Heart right ventricle (tissue), 16 donors: ENCODE data around the gene PPM1L. TPM values are rescaled to one million over a fixed set of nuclear protein-coding genes. Genes with fewer than 3 reads are reported as not detected.

Experiments
- ATAC-seq, 8 donors: fragments of 200-7000 bp; cut with Tn5 transposase; one replicate each; pipeline ENCODE4 v1.9.1; 2020; ENCODE audit warnings: mild to moderate bottlenecking in 8 of 8, moderate library complexity in 8 of 8, moderate number of reproducible peaks in 1 of 8
- DNase-seq, 2 donors: peaks; one replicate each; pipeline ENCODE4 v3.0.0-alpha.2; 2020
- H3K27ac ChIP-seq, 10 donors: fragments of 200-600 bp; sonication (generic) in 2 of 10; one replicate each; pipeline versions ENCODE4 v1.5.0 to v1.8.0; 2020 to 2022; ENCODE audit warnings: mild to moderate bottlenecking in 3 of 10
- H3K27me3 ChIP-seq, 7 donors: fragments of 200-600 bp; one replicate each; pipeline ENCODE4 v1.8.0; 2021 to 2022; ENCODE audit warnings: mild to moderate bottlenecking in 2 of 7
- H3K36me3 ChIP-seq, 9 donors: fragments of 200-600 bp; sonication (generic) in 1 of 9; one replicate each; pipeline versions ENCODE4 v1.5.0 to v1.8.0; 2020 to 2022; ENCODE audit warnings: mild to moderate bottlenecking in 2 of 9
- H3K4me1 ChIP-seq, 9 donors: fragments of 200-600 bp; sonication (generic) in 1 of 9; one replicate each; pipeline versions ENCODE4 v1.5.0 to v1.8.0; 2020 to 2022; ENCODE audit warnings: mild to moderate bottlenecking in 4 of 9
- H3K4me3 ChIP-seq, 10 donors: fragments of 200-600 bp; sonication (generic) in 2 of 10; one replicate each; pipeline versions ENCODE4 v1.5.0 to v1.8.0; 2020 to 2022; ENCODE audit warnings: mild to moderate bottlenecking in 7 of 10, moderate library complexity in 2 of 10
- H3K9me3 ChIP-seq, 11 donors: fragments of 200-600 bp in 10 of 11; sonication (generic) in 2 of 11; one replicate each; pipeline versions ENCODE4 v1.5.0 to v1.8.0; 2013 to 2022; ENCODE audit warnings: mild to moderate bottlenecking in 2 of 11, control low read depth in 1 of 11, moderate library complexity in 1 of 11
- WGBS, 2 donors: extraction: QIAGEN DNeasy Blood & Tissue Kit; methylation state at CpG; one replicate each; pipeline ENCODE4 v1.1.7; 2013; ENCODE audit warnings: inconsistent platforms in 1 of 2; 5-methylcytosine and 5-hydroxymethylcytosine counted together
- intact Hi-C, 10 donors: fragments of 100-400 bp; cut with DNase I; formaldehyde crosslinking; loops; one replicate each; pipeline versions ENCODE4 v1.11.1 to v1.14.2; 2022
- polyA plus RNA-seq, 2 donors: library from polyadenylated mRNA; stranded (reverse); fragments of 200-250 nt; gene quantifications; one replicate each; pipeline ENCODE4 v1.2.3, GENCODE V29; 2013
- total RNA-seq, 10 donors: library from RNA; stranded (reverse); fragmentation: NEBNext Ultra II Directional in 3 of 10; extraction: Animal tissue kit (Norgen Biotek cat#: 25700) in 3 of 10; gene quantifications; one replicate each; pipeline versions ENCODE4 v1.2.1 to v1.2.4, GENCODE V29; 2021 to 2023
- TF ChIP-seq, protein P1 (sequence below), 9 donors: fragments of 200-600 bp; sonication (generic) in 2 of 9; IDR thresholded peaks; one replicate each; pipeline versions ENCODE4 v1.5.0 to v1.8.0; 2021 to 2022; ENCODE audit warnings: antibody characterized with exemption in 9 of 9, mild to moderate bottlenecking in 5 of 9, moderate library complexity in 1 of 9
- donor health status: Arrhythmogenic right ventricular cardiomyopathy.
- donor health status: ischemic (EF 13 %, LVEDD 7.1; RV severe dilation, severe dysfunction).
- donor health status: healthy with polysubstance abuse.
- donor health status: DM: no; HTN: yes; CAD: no.
- donor health status: DM: no; HTN: no; CAD: no.
- donor health status: ischemic (EF 25% LVEDD 6.9; RV normal size, moderate dysfunction).
- donor health status: ischemic (EF 25% LVEDD 5.7; RV mildly dilated, moderate dysfunction).
- donor health status: healthy.
- donor health status: DM: yes; HTN: yes; CAD: no.
- donor health status: Ischemic cardiomyopathy.
- donor health status: ischemic (EF 35%, LVEDD 5.7; RV mildly dilated, moderate dysfunction).
- donor health status: nonischemic (EF 11% LVEDD 7.7; RV severe dilation, severe dysfunction).
- donor health status: DM: yes; HTN: yes; CAD: no.
- donor health status: PGD.
- donor health status: ischemic (EF 29% LVEDD 5.4; RV normal size, mild dysfunction).
- donor health status: nonischemic (EF 23%, LVEDD 6.1; RV moderate dilation, normal function).

PPM1L gene
- total and polyA plus RNA-seq, 12 donors, result 4.4 to 55.5 (median 37.7) TPM

DNA sequence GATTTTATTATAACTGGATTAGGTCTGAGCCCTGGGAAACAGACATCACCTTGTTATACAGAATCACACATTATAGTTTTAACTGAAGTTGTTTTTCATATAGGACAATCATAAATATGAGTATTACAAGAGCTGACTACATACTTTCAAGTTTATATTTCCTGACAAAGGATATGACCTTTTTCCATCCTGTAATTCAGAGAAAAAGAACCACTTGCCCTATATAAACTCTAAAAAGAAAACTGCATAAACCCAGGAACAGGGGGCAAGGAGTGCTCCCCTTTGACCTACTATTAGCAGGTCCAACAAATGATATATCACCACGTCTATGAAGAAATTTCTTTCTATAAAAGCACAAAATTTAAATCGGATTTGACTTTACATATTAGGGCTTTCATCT is 328.2 kb downstream of the PPM1L start:
- ATAC-seq, result no peak
- H3K27ac ChIP-seq, result no peak overlapping the region
- no peak for DNase-seq
- no peaks in the 10 kb centered on the region for H3K27me3 ChIP-seq
- no peak overlapping the region for H3K4me3 ChIP-seq
- H3K36me3 ChIP-seq, result peaks cover 0 to 62% (median 13%) of the 10 kb centered on the region in 9 donors
- TF ChIP-seq, protein P1, sequence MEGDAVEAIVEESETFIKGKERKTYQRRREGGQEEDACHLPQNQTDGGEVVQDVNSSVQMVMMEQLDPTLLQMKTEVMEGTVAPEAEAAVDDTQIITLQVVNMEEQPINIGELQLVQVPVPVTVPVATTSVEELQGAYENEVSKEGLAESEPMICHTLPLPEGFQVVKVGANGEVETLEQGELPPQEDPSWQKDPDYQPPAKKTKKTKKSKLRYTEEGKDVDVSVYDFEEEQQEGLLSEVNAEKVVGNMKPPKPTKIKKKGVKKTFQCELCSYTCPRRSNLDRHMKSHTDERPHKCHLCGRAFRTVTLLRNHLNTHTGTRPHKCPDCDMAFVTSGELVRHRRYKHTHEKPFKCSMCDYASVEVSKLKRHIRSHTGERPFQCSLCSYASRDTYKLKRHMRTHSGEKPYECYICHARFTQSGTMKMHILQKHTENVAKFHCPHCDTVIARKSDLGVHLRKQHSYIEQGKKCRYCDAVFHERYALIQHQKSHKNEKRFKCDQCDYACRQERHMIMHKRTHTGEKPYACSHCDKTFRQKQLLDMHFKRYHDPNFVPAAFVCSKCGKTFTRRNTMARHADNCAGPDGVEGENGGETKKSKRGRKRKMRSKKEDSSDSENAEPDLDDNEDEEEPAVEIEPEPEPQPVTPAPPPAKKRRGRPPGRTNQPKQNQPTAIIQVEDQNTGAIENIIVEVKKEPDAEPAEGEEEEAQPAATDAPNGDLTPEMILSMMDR (IDR thresholded peaks at IDR 0.05), result no peak
- peaks cover 4 to 40% (median 16%) of the 10 kb centered on the region in 9 donors for H3K4me1 ChIP-seq
- intact Hi-C loops, result no loop called here
- WGBS, 2 donors, result 71 to 84% methylated on average over 2 of the region's 2 CpGs
- H3K9me3 ChIP-seq, result no peaks in the 10 kb centered on the region

DNA sequence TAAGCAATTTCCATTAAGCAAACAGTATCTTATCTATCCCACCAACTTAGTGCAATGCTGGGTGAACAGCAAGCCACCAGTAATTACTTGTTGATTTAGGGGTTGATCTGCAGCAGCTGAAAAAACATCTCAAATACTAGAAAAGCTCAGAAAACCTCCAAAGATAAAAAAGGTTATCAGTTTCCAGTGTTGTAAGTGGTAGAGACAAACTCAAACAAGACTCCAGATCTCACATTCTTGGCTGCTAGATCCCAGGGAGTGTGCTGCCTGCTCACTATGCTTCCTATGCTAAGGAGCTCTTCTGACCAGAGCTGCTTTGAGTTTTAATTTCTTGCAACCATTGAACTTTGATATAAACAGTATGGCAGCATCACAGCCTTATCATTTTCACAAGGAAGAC is 337.9 kb downstream of the PPM1L start:
- intact Hi-C loops, result loop anchor here in 1 of 10 donors (10.0 kb wide), 1 partner anchor 139 kb away; no protein-coding TSS in a partner anchor
- no peak overlapping the region for H3K4me3 ChIP-seq
- H3K27me3 ChIP-seq, result no peaks in the 10 kb centered on the region
- ATAC-seq (peak in 1 of 8 donors; percentile 38), DNase-seq (no peak)
- TF ChIP-seq, protein P1 (IDR thresholded peaks at IDR 0.05), result no peak
- H3K27ac ChIP-seq, result no peak overlapping the region
- H3K36me3 ChIP-seq, result peaks cover 0 to 46% (median 0%) of the 10 kb centered on the region in 9 donors
- H3K9me3 ChIP-seq, result no peaks in the 10 kb centered on the region
- peaks cover 0 to 42% (median 8%) of the 10 kb centered on the region in 9 donors for H3K4me1 ChIP-seq

DNA sequence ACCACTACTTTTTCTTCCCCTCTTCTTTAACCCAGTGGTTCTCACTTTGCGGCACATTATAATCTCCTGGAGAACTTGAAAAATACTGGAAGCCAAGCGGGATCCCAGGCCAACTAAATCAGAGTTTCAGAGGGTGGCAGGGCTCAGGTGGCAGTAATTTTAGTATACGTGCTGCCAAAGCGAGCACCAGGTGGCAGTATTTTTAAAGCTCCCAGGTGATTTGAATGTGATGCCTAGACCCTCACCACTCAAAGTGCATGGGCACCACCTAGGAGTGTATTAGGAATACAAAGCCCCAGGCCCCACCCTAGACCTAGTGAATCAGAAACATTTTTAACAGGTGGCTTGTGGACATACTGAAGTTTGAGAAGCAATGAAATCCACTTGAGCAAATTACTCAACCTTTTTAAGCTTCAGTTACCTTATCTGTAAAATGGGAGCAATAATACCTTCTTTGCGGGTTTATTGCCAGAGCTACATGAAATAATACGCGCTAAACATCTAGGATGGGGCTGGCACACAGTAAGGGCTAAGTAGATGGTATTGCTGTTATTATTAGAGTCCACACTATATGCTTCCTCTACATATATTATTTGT is 340.8 kb downstream of the PPM1L start:
- Histone ChIP-seq H3K27me3 (no peaks in the 10 kb centered on the region), H3K4me1 (peaks cover 0 to 57% (median 10%) of the 10 kb centered on the region in 9 donors), H3K36me3 (peaks cover 0 to 52% (median 0%) of the 10 kb centered on the region in 9 donors), H3K27ac (peak overlapping the region in 3 of 10 donors; percentile 6 to 92 (median 20)), H3K4me3 (no peak overlapping the region), H3K9me3 (no peaks in the 10 kb centered on the region)
- peak in 3 of 8 donors; percentile 4 to 30 (median 28) for ATAC-seq
- WGBS, 2 donors, result 61 to 65% methylated on average over 7 of the region's 7 CpGs
- TF ChIP-seq, protein P1 (IDR thresholded peaks at IDR 0.05), result peak in 5 of 9 donors; percentile 34 to 56 (median 44)
- no peak for DNase-seq
- intact Hi-C loops, result loop anchor here in 1 of 10 donors (10.0 kb wide), 1 partner anchor 142 kb away; no protein-coding TSS in a partner anchor

DNA sequence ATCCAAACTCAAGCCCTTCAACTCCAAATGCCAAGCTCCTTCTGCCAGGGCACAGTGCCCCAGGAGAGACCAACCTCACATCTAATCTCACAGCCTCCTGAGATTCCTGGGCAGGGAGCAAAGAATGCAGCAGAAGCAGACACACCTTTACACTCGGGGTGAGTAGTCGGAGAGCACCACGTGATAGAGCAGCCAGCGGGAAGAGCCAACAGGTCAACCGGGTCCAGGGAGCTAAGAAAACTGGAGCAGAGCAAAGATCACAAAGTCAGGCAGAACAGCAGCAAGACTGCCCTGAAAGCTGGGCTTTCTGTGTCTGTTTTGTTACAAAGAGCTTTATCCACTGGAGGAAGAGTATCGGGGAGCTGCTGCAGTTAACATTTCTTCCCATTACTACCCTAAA is 345.0 kb downstream of the PPM1L start:
- Histone ChIP-seq H3K4me1 (peaks cover 0 to 75% (median 28%) of the 10 kb centered on the region in 9 donors), H3K4me3 (no peak overlapping the region), H3K27ac (peak overlapping the region; percentile 59 to 95 (median 87)), H3K36me3 (peaks cover 0 to 59% (median 0%) of the 10 kb centered on the region in 9 donors), H3K9me3 (no peaks in the 10 kb centered on the region), H3K27me3 (no peaks in the 10 kb centered on the region)
- intact Hi-C loops, result loop anchor here in 5 of 10 donors (5.0 to 10.0 kb wide), 4 partner anchors 74 to 124 kb away; partner anchors contain the start of gene NMD3 (in 4 of the 5)
- no peak for DNase-seq
- 52 to 65% methylated on average over 6 of the region's 6 CpGs for WGBS, 2 donors
- peak in 6 of 8 donors; percentile 25 to 58 (median 34) for ATAC-seq
- TF ChIP-seq, protein P1 (IDR thresholded peaks at IDR 0.05), result no peak
